Occipital lobe (tissue), 2 donors: ENCODE results near the gene MCF2L2. TPM values are rescaled to one million over a fixed set of nuclear protein-coding genes. Genes with fewer than 3 reads are reported as not detected.

Experiments
- DNase-seq: peaks from one replicate; lab custom pipeline; 2025; lab: John Stamatoyannopoulos, UW
- total RNA-seq: library from RNA; depleted of rRNA; stranded (reverse); fragments of >200 nt; gene quantifications from one replicate; pipeline ENCODE4 v1.2.3, GENCODE V29; 2014

MCF2L2 gene
- total RNA-seq, 1 donor from 2014 or later = 34.5 TPM

- DNase-seq = no peak
Observed at GRCh38 chr3:183269345-183269744, 159.1 kb downstream of the MCF2L2 start.

GRCh38 chr3:183268366-183268765 is 160.1 kb downstream of the MCF2L2 start:
- DNase-seq = no peak

- no peak for DNase-seq
Observed at GRCh38 chr3:183267140-183267539, 161.3 kb downstream of the MCF2L2 start.

DNA sequence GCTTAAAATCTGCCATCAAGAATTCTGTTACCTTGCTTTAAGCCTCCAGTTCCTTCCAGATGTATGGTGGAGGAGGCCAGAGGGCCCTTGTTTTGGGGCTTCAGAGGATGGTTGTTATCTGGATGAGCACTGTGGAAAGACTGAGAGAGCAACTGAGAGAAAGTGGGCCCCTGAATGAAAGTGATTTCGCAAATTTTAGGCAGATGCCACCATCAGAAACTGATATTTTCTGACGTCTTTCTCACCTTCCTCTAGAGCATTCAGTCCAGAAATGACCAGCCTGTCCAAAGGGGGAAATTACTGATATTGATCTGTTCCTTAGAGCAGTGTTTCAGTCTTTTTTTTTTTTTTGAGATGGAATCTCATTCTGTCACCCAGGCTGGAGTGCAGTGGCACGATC is 162.0 kb downstream of the MCF2L2 start:
- DNase-seq = no peak

GRCh38 chr3:183265834-183266417 is 162.5 kb downstream of the MCF2L2 start:
- DNase-seq = no peak

GRCh38 chr3:183265157-183265642 is 163.2 kb downstream of the MCF2L2 start:
- no peak for DNase-seq

- DNase-seq = no peak
Observed at GRCh38 chr3:183264268-183264667, 164.2 kb downstream of the MCF2L2 start.

GRCh38 chr3:183262875-183263378 is 165.5 kb downstream of the MCF2L2 start:
- DNase-seq = no peak

- DNase-seq = no peak
Observed at GRCh38 chr3:183261151-183261724, 167.2 kb downstream of the MCF2L2 start.

DNA sequence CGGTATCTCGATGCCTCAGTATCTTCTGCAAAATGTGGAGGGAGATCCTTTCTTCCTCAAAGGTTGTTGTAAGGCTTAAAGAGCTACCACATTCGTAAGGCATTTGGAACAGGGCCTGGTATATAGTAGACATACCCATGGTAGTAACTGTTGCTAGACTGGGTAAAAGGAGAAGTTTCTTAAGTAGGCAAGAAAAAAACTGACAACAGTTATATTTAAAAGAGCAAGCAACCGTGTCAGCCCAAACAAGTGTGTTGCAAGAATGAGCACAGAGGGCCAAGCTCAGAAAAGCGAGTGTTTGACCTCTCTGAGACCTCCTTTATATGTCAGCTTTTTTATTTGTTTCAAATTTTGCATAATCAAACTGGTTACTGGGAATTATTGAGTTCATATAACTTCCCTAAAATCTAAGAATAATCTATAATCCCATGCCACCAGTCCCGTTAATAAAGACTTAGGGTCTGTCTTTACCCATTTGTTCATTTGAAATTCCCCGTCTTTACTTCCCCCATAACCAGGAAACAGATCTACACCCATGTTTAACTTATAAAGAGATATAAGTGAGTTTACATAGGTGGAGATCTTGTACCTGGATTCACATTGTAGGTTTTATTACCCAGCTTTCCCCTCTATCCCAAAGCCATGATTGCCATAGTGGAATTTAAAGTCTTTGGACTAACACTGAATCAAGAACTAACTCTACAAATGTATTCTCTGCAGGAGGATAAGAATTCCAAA is 168.1 kb downstream of the MCF2L2 start:
- no peak for DNase-seq

DNA sequence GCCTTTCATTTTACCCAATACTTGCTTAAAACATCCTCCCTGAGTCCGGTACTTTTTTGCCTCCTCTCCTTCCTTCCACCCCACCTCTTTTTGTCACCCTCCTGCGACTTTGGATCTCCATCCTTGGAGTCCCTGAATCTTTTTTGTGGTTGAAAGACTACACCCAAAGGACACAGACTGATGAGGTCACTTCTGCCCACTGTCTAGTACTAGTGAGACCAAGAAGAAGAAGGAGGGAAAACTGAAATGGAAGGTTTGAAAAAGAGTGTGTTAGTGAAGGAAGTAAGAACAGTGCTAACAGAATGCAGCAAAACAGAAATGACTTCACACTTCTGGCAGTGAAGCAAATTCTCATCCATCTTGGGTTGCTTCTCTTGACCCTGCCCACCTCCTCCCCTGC is 168.8 kb downstream of the MCF2L2 start:
- DNase-seq = no peak

- DNase-seq = no peak
Observed at GRCh38 chr3:183259087-183259486, 169.3 kb downstream of the MCF2L2 start.

GRCh38 chr3:183255348-183255730 is 173.1 kb downstream of the MCF2L2 start:
- DNase-seq = no peak

GRCh38 chr3:183254487-183255347 is 173.7 kb downstream of the MCF2L2 start:
- no peak for DNase-seq

DNA sequence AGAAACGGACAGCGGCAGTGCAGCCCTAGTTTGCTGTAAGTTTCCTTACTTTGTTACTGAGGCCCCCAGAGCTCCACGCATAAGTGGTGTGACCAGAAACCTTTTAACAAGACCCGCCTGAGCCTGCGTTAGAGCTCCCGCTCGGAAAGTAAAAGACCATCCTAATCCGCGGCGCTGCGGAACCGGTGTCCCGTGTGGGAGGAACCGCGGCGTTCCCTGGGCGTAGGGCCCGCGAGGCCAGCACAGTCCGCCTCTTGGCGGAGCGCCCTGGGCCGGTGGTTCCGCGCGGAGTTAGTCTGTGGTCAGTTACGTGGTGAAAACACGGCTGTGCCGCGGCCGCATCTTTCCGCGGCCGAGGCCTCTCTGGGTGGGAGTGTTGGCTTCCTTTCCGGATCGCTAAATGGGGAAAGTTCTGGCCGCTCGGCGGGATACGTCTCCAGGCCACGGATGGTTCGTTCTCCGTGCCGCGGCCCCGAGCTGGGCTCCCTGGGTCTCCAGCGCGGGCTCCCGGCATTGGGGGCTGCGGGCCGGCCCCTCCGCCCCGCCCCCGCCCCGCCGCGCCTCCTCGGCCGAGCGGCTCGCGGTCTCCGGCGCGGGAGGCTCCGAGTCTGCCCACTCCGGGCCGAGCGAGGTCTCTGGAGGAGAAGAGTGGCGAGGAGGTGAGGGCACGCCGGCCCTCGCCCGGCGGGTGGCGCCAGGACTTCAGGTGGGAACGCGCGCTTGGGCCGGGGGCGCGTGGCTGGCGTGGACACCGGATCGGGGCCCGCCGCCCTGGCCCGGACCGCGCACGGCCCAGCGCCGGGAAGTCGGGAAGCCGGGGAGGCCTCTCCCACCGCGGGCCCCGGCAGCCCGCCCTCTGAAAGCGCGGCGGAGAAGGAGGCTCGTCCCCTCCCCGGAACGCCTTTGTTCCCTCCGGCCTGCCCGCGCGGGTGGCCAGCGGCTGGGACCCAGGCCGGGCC is 174.6 kb downstream of the MCF2L2 start:
- DNase-seq = no peak

DNA sequence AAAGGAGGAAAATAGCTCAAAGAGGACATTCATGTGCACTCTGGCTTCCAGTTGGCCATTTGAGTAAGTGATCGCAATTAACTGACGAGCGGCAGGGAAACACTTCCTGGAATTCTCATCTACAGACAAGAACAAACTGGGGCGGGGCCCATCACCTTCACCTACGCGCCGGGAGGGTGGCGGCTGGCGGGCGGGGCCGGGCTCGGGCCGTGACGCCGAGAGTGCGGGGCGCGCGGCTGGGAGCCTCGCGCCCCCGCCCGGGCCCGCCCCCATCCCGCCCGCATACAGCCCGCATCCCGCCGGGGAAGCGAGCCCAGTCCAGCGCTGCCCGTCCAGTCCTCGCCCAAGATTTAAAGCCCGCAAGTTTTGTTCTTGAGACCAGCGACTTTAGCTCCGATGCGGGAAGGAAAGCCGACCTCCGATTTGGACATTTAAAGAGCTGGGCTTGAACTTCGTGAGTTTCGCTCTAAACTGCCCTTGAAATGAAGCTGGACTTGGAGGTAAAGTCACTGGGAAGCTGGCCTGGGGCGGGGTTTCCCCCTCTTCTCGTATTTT is 175.4 kb downstream of the MCF2L2 start, which contains the start of gene B3GNT5:
Gene B3GNT5, plus strand, starts transcription at position 281 of the 555 bp plus-strand sequence. CDS start 16,546 bp downstream, outside the sequence.
- DNase-seq = no peak

- no peak for DNase-seq
Observed at GRCh38 chr3:183252118-183252782, 176.2 kb downstream of the MCF2L2 start.

DNA sequence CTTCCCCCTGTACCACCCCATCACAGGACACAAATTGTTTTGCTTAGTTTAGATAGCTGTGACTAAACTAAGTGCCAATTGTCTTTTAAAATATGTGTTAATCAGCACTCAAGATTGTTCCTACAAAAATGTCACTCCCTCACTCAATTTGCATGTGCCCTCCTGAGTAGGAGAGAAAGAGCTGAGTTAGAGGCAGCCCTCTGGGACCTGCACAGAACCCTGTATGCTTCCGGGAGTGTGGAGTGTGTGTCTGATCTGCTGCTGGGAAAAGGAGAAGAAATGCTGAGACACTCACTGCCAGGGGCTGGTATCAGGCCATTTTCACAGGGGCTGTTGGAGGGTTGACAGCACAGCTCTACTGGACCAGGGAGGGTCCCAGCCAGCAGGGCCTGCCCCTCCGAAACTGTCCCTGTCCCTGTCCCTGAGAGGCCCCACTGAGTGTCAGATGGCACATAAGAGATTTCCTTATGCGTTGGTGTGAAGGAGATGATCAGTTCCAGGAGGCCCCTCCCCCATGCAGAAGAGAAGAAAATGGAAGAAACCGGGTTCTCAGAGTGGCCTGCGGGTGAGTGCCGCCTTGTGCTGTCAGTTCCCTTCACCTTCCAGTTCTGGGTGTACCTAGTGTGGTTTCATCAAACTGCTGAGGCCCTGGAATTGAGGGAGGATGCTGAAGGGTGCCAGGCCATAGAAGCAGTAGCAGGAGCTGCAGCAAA is 179.3 kb downstream of the MCF2L2 start:
- no peak for DNase-seq
